C4-2B (cell line): Measurements from ENCODE around the gene PPME1.

ENCODE experiments used
- ZFX ChIP-seq: fragments of 450-650 bp; IDR thresholded peaks from 2 replicates; pipeline ENCODE4 v1.6.1; 2017
- TF ChIP-seq, protein P1 (sequence below): fragments of 450-650 bp; conservative IDR thresholded peaks from 2 replicates; pipeline ENCODE4 v1.5.1; 2017; ENCODE audit warnings: mild to moderate bottlenecking

DNA sequence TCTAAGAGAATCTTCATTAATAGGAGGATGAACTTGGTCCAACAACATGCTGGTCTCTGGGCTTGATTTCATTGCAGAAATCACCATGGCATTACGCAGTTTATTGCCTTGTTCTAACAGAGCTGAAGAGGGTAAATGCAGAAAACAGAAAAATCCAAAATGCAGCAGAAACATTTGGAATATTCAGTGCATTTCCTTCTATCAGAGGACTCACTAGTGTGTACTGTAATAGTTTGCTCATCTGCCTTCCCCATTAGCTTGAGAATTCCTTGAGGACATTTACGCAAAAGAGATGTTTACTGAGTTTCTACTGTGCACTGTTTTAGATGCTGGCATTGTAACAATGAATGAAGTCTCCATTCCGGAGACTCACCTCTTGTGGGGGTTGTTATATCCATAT is 37.7 kb upstream of the PPME1 start:
- TF ChIP-seq, protein P1, sequence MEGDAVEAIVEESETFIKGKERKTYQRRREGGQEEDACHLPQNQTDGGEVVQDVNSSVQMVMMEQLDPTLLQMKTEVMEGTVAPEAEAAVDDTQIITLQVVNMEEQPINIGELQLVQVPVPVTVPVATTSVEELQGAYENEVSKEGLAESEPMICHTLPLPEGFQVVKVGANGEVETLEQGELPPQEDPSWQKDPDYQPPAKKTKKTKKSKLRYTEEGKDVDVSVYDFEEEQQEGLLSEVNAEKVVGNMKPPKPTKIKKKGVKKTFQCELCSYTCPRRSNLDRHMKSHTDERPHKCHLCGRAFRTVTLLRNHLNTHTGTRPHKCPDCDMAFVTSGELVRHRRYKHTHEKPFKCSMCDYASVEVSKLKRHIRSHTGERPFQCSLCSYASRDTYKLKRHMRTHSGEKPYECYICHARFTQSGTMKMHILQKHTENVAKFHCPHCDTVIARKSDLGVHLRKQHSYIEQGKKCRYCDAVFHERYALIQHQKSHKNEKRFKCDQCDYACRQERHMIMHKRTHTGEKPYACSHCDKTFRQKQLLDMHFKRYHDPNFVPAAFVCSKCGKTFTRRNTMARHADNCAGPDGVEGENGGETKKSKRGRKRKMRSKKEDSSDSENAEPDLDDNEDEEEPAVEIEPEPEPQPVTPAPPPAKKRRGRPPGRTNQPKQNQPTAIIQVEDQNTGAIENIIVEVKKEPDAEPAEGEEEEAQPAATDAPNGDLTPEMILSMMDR, result no peak
- no peak for TF ChIP-seq ZFX
